ENCODE data around the gene COL4A2. TPM values are rescaled to one million over a fixed set of nuclear protein-coding genes. Genes with fewer than 3 reads are reported as not detected.

The COL4A2 gene
- total RNA-seq, 1 donor from 2014 or later = 7.6 TPM

GRCh38 chr13:110409581-110409992 lies 102.5 kb downstream of the COL4A2 start:
- Histone ChIP-seq H3K36me3 (ENCODE audit: control insufficient read depth, insufficient read depth, low read length) (no peaks in the 10 kb centered on the region), H3K27me3 (ENCODE audit: control insufficient read depth, insufficient read depth, low read length) (no peaks in the 10 kb centered on the region), H3K4me3 (ENCODE audit: low read depth, low read length) (no peak overlapping the region)
- no peak for TF ChIP-seq CTCF (IDR thresholded peaks at IDR 0.05; ENCODE audit: insufficient read depth, low read length, severe bottlenecking)
- DNase-seq (ENCODE audit: low read depth) (peak; percentile 44), FAIRE-seq (no peak)

GRCh38 chr13:110410000-110410399 lies 102.9 kb downstream of the COL4A2 start:
- no peaks in the 10 kb centered on the region for H3K27me3 ChIP-seq (ENCODE audit: control insufficient read depth, insufficient read depth, low read length)
- no peak overlapping the region for H3K4me3 ChIP-seq (ENCODE audit: low read depth, low read length)
- DNase-seq (ENCODE audit: low read depth) = no peak
- peak; percentile 58 for FAIRE-seq
- H3K36me3 ChIP-seq (ENCODE audit: control insufficient read depth, insufficient read depth, low read length) = no peaks in the 10 kb centered on the region
- no peak for TF ChIP-seq CTCF (IDR thresholded peaks at IDR 0.05; ENCODE audit: insufficient read depth, low read length, severe bottlenecking)

GRCh38 chr13:110410936-110411687 lies 104.0 kb downstream of the COL4A2 start:
- TF ChIP-seq CTCF (IDR thresholded peaks at IDR 0.05; ENCODE audit: insufficient read depth, low read length, severe bottlenecking) = no peak
- no peak for DNase-seq (ENCODE audit: low read depth)
- no peaks in the 10 kb centered on the region for H3K36me3 ChIP-seq (ENCODE audit: control insufficient read depth, insufficient read depth, low read length)
- no peak overlapping the region for H3K4me3 ChIP-seq (ENCODE audit: low read depth, low read length)
- H3K27me3 ChIP-seq (ENCODE audit: control insufficient read depth, insufficient read depth, low read length) = no peaks in the 10 kb centered on the region
- no peak for FAIRE-seq

GRCh38 chr13:110411688-110412059 lies 104.6 kb downstream of the COL4A2 start:
- FAIRE-seq = no peak
- no peaks in the 10 kb centered on the region for H3K36me3 ChIP-seq (ENCODE audit: control insufficient read depth, insufficient read depth, low read length)

GRCh38 chr13:110412132-110412914 lies 105.2 kb downstream of the COL4A2 start:
- H3K4me3 ChIP-seq (ENCODE audit: low read depth, low read length) = no peak overlapping the region
- H3K36me3 ChIP-seq (ENCODE audit: control insufficient read depth, insufficient read depth, low read length) = no peaks in the 10 kb centered on the region
- TF ChIP-seq CTCF (IDR thresholded peaks at IDR 0.05; ENCODE audit: insufficient read depth, low read length, severe bottlenecking) = peak; percentile 91
- DNase-seq (ENCODE audit: low read depth) = peak; percentile 98
- peak; percentile 96 for FAIRE-seq
- H3K27me3 ChIP-seq (ENCODE audit: control insufficient read depth, insufficient read depth, low read length) = no peaks in the 10 kb centered on the region

More at GRCh38 chr13:110411688-110412059, 104.6 kb downstream of the COL4A2 start:
- no peak overlapping the region for H3K4me3 ChIP-seq (ENCODE audit: low read depth, low read length)
- H3K27me3 ChIP-seq (ENCODE audit: control insufficient read depth, insufficient read depth, low read length) = no peaks in the 10 kb centered on the region
- no peak for DNase-seq (ENCODE audit: low read depth)
- no peak for TF ChIP-seq CTCF (IDR thresholded peaks at IDR 0.05; ENCODE audit: insufficient read depth, low read length, severe bottlenecking)
